WI38 (cell line): ENCODE data around the gene CCR5.
"Not testable (repeated sequence)": the region's sequence is repeated elsewhere in the genome, so short reads cannot be mapped to it uniquely, and the experiment has no call there.

Experiments
- H3K4me3 ChIP-seq: 2 replicates; pipeline ENCODE4 v1.5.1; 2011; ENCODE audit warnings: low read depth, mild to moderate bottlenecking, control low read depth, low read length
- TF ChIP-seq, protein P1 (sequence below): IDR thresholded peaks from 2 replicates; pipeline ENCODE4 v1.5.1; 2012; ENCODE audit warnings: low read depth, mild to moderate bottlenecking, control low read depth, low read length

The CCR5 gene

GRCh38 chr3:46370839-46371518 is at the start of gene CCR5:
Gene CCR5 (plus strand): TSS chr3:46370946. CDS start chr3:46372903, 1,957 bp downstream.
- H3K4me3 ChIP-seq = no peak within 1 kb of the TSS
- TF ChIP-seq, protein P1, sequence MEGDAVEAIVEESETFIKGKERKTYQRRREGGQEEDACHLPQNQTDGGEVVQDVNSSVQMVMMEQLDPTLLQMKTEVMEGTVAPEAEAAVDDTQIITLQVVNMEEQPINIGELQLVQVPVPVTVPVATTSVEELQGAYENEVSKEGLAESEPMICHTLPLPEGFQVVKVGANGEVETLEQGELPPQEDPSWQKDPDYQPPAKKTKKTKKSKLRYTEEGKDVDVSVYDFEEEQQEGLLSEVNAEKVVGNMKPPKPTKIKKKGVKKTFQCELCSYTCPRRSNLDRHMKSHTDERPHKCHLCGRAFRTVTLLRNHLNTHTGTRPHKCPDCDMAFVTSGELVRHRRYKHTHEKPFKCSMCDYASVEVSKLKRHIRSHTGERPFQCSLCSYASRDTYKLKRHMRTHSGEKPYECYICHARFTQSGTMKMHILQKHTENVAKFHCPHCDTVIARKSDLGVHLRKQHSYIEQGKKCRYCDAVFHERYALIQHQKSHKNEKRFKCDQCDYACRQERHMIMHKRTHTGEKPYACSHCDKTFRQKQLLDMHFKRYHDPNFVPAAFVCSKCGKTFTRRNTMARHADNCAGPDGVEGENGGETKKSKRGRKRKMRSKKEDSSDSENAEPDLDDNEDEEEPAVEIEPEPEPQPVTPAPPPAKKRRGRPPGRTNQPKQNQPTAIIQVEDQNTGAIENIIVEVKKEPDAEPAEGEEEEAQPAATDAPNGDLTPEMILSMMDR = no peak

DNA sequence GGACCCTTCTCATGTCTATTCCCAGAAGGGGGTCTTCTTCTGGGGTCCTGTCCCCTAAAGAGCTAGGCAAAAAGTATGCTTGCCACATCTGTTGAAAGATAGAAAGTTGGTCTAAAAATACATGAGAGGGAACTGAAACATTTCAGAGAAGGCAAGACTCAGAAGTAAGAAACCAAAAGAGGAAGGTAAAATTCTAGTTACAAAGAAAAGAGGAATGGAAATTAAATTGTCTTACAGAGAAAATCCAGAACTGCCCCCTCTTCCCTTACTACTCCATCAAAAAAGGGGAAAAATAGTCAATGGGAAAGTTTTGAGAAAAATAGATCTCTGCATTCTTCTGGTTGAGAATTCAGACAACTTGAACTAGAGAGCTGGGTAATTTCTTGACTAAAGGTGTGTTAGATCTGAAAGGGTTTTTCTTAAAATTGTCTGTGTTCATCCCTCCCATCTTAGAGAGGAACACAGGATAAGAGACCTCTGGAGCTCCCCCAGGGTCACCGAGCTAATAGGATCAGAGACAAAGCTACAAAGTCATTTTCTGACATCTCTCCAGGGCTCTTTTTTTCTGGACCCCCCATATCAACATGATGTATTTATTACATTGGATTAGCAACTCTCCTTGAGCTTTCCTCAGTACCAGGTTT is 49.2 kb upstream of the CCR5 start:
- no peak overlapping the region for H3K4me3 ChIP-seq
- TF ChIP-seq, protein P1 = no peak

GRCh38 chr3:46324036-46324435 is 46.7 kb upstream of the CCR5 start:
- H3K4me3 ChIP-seq = no peak overlapping the region
- TF ChIP-seq, protein P1 = no peak

DNA sequence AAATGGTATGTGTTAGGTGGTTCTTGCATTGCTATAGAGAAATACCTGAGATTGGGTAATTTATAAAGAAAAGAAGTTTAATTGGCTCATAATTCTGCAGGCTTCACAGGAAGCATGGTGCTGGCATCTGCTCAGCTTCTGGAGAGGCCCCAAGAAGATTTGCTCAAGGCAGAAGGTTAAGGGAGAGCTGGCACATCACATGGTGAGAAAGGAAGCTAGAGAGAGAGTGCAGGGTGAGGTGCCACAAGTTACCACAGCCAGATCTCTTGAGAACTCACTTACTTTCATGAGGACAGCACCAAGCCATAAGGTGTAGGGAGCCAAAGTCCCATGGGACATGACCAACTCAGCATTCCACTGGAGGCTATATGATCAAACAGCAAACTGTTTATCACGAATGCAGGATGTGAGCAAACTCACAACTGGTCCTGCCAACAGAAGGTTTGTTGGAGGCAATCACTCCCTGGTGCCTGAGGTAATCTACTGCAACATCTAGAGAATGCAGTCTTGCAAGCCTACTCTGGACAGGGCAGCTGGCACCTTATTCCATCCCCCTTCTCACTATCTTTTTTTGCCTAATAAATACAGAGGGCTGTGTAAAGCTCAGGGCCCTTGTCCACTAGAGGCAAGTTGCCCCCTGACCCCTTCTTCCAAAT is 45.0 kb upstream of the CCR5 start:
- TF ChIP-seq, protein P1 = no peak
- no peak overlapping the region for H3K4me3 ChIP-seq

- H3K4me3 ChIP-seq = not testable (repeated sequence)
These were observed 40.1 kb upstream of the CCR5 start for GRCh38 chr3:46330676-46331075.

DNA sequence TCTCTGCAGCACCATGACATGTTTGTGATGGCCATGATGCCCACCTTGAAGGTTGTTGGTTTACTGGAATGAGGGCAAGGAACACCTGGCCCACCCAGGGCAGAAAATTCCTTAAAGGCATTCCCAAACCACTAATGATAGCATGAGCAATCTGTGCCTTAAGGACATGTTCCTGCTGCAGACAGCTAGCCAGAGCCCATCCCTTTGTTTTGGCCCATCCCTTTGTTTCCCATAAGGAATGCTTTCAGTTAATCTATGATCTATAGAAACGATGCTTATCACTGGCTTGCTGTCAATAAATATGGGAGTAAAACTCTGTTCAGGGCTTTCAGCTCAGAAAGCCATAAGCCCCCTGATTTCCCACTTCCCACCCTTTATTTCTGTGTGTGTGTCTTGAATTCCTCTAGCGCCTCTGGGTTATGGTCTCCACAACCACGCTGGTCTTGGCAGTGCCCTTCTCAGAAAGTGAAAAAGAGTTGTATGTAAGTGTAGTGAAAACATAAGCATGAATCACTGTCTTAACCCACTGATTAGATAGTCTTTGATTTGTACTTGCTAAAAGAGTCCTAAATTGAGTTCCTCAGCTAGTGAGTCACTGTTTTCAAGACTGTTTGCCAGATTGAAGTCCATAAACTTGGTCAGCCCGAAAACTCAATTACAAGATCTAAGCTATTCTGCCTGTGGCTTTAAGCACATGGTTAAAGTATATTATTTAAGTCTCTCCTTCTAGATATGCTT is 35.8 kb upstream of the CCR5 start:
- H3K4me3 ChIP-seq = no peak overlapping the region
- TF ChIP-seq, protein P1 = no peak

DNA sequence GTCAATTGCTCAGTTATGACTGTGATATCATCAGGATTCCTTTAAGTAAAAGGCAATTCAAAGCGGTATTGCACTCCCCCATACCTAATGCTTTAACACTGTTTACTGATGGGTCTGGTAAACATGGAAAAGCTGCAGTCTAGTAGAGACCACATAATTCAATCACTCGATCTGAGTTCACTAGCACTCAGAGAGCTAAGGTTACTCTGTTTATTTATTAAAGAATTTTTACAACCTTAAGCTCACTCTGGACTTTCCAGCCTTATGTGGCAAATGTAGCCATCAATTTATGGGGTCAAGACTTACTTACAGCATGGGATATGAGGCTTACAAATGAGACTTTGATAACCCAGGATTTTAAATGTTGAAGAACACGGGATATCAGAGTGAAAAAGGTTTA is 35.2 kb upstream of the CCR5 start:
- TF ChIP-seq, protein P1 = no peak
- H3K4me3 ChIP-seq = no peak overlapping the region
